GM12878 (cell line): Measurements from ENCODE around the gene ZDHHC18. TPM values are rescaled to one million over a fixed set of nuclear protein-coding genes. Genes with fewer than 3 reads are reported as not detected.

Experiments used
- ATAC-seq: fragments of 200-7000 bp; cut with Tn5 transposase; 3 replicates; pipeline ENCODE4 v1.9.1; 2020; ENCODE audit warnings: mild to moderate bottlenecking, moderate library complexity
- BruUV-seq: library from RNA; stranded (reverse); fragments of 400-500 nt; replicated peaks from 2 replicates; lab custom pipeline; 2021; lab: Mats Ljungman, UMichigan
- CTCF ChIA-PET: fragments of 300-600 bp; sonication (Branson Sonifier 250); formaldehyde crosslinking; extraction: SDS; loops from one replicate; lab custom pipeline; 2021; ENCODE audit warnings: inconsistent platforms; lab: Yijun Ruan, JAX
- POLR2A ChIA-PET: fragments of 350-600 bp; formaldehyde crosslinking; extraction: SDS; loops from one replicate; lab custom pipeline; 2021; ENCODE audit warnings: inconsistent platforms; lab: Charles Lee
- RAD21 ChIA-PET: fragments of 300-600 bp; sonication (Branson Sonifier 250); formaldehyde crosslinking; loops from one replicate; lab custom pipeline; 2023; ENCODE audit warnings: antibody characterized with exemption; ENCODE audit not compliant: unreplicated experiment; lab: Charles Lee
- SMC1A ChIA-PET: fragments of 300-600 bp; sonication (Branson Sonifier 250); formaldehyde crosslinking; loops from one replicate; lab custom pipeline; 2023; ENCODE audit not compliant: unreplicated experiment, uncharacterized antibody; lab: Charles Lee
- DNase-seq: peaks from one replicate; pipeline ENCODE4 v3.0.0-alpha.2; 2011; ENCODE audit warnings: low read depth, low spot score
- FAIRE-seq: peaks from 3 replicates; lab custom pipeline; 2011; peaks lifted over from hg19 to GRCh38; lab: Jason Lieb, UNC
- H2AFZ ChIP-seq: 2 replicates; pipeline ENCODE4 v1.6.0; 2011; ENCODE audit warnings: low read depth, low read length, control low read depth; ENCODE audit not compliant: control insufficient read depth
- H3K27ac ChIP-seq: 2 replicates; pipeline ENCODE4 v1.5.1; 2011; ENCODE audit warnings: control low read depth; ENCODE audit not compliant: control insufficient read depth, insufficient read depth
- H3K27me3 ChIP-seq, 2 experiments: replicated peaks in 1 of 2; 2 replicates each; pipeline versions ENCODE4 v1.6.0 to v1.6.1; 2011; ENCODE audit warnings: low read length in 1 of 2; ENCODE audit not compliant: control insufficient read depth in 2 of 2, insufficient read depth in 2 of 2
- H3K36me3 ChIP-seq, 2 experiments: 2 replicates each; pipeline ENCODE4 v1.5.1; 2011; ENCODE audit warnings: low read length in 1 of 2; ENCODE audit not compliant: control insufficient read depth in 2 of 2, insufficient read depth in 2 of 2
- H3K4me1 ChIP-seq: 2 replicates; pipeline ENCODE4 v1.6.1; 2011; ENCODE audit warnings: mild to moderate bottlenecking, low read length, moderate library complexity, mixed read lengths; ENCODE audit not compliant: control insufficient read depth, insufficient read depth
- H3K4me2 ChIP-seq: 2 replicates; pipeline ENCODE4 v1.6.0; 2011; ENCODE audit warnings: control low read depth; ENCODE audit not compliant: control insufficient read depth, insufficient read depth
- H3K4me3 ChIP-seq: fragments of 200-600 bp; sonication (generic); 2 replicates; pipeline ENCODE4 v1.5.1; 2016
- H3K79me2 ChIP-seq: 2 replicates; pipeline ENCODE4 v1.6.0; 2011; ENCODE audit warnings: low read length; ENCODE audit not compliant: control insufficient read depth, insufficient read depth
- H3K9ac ChIP-seq: 2 replicates; pipeline ENCODE4 v1.8.0; 2011; ENCODE audit warnings: low read length, control low read depth, mixed read lengths; ENCODE audit not compliant: control insufficient read depth, insufficient read depth
- H3K9me3 ChIP-seq: replicated peaks from 3 replicates; pipeline ENCODE4 v1.5.1; 2011; ENCODE audit warnings: mild to moderate bottlenecking, low read length; ENCODE audit not compliant: control insufficient read depth, insufficient read depth
- H4K20me1 ChIP-seq: 2 replicates; pipeline ENCODE4 v1.6.0; 2011; ENCODE audit not compliant: control insufficient read depth, insufficient read depth
- BCL11A ChIP-seq: IDR thresholded peaks from 2 replicates; pipeline ENCODE4 v1.6.1; 2011; ENCODE audit warnings: low read depth, low read length
- HDGF ChIP-seq: fragments of 450-650 bp; IDR thresholded peaks from 2 replicates; pipeline ENCODE4 v1.6.1; 2016; ENCODE audit warnings: antibody characterized with exemption
- LARP7 ChIP-seq: fragments of 450-650 bp; IDR thresholded peaks from 2 replicates; pipeline ENCODE4 v1.6.1; 2017; ENCODE audit warnings: mild to moderate bottlenecking
- MLLT1 ChIP-seq: fragments of 450-650 bp; IDR thresholded peaks from 2 replicates; pipeline ENCODE4 v1.6.1; 2016; ENCODE audit warnings: mild to moderate bottlenecking
- ZNF274 ChIP-seq: IDR thresholded peaks from one replicate; pipeline ENCODE4 v1.8.0; 2011; ENCODE audit not compliant: insufficient read length, insufficient read depth
- ZZZ3 ChIP-seq: IDR thresholded peaks from 2 replicates; pipeline ENCODE4 v1.6.1; 2011; ENCODE audit warnings: low read depth; ENCODE audit not compliant: control insufficient read depth, insufficient read length
- WGBS: methylation state at CpG from one replicate; pipeline ENCODE4 v1.1.6; 2016; ENCODE audit warnings: low lambda C conversion rate; ENCODE audit not compliant: insufficient replicate concordance, insufficient coverage; ENCODE audit errors: missing lambda C conversion rate; 5-methylcytosine and 5-hydroxymethylcytosine counted together
- in situ Hi-C: fragments of 300-500 bp; cut with MboI; formaldehyde crosslinking; loops from 9 replicates; pipeline ENCODE4 v1.14.3; 2018; ENCODE audit warnings: mixed read lengths
- intact Hi-C: fragments of 100-400 bp; cut with micrococcal nuclease; formaldehyde crosslinking; loops from one replicate; pipeline ENCODE4 v1.14.2; 2022; ENCODE audit not compliant: unreplicated experiment
- polyA plus RNA-seq, 11 experiments: library from polyadenylated mRNA; depleted of rRNA in 4 of 11; unstranded in 6 of 11; stranded (reverse) in 5 of 11; fragments of >200 nt; fragmentation: Nextera tagmentation in 4 of 11; fragmentation: Illumina TruSeq in 1 of 11; extraction: Ambion mirVana in 4 of 11; extraction: Trizol in 1 of 11; gene quantifications; 1 replicate in 1 of 11; 2 replicates in 10 of 11; pipeline versions ENCODE4 v1.2.1 to v1.2.3, GENCODE V29; 2011 to 2016; ENCODE audit warnings: inconsistent platforms in 2 of 11, missing spikeins in 2 of 11, low read depth in 1 of 11
- total RNA-seq, 4 experiments: library from RNA; depleted of rRNA in 3 of 4; stranded (reverse); fragments of >200 nt in 3 of 4; fragmentation: Illumina TruSeq in 1 of 4; extraction: Trizol in 1 of 4; gene quantifications; 2 replicates each; pipeline versions ENCODE4 v1.2.1 to v1.2.3, GENCODE V29; 2013 to 2021

ZDHHC18 gene
- total and polyA plus RNA-seq, 10 of the 15 experiments (the other 5 are each of a cell fraction or from before 2014, with no cell fraction given) = 0.40 to 81.2 (median 21.3) TPM

- RAD21 ChIA-PET = interaction anchor here (1.8 to 2.1 kb wide), 2 partner anchors 11 to 37 kb away, joined by 3 to 13 read pairs; no protein-coding TSS in a partner anchor
- H3K4me3 ChIP-seq = peak overlapping the region; percentile 86
- 0% methylated on average over 8 of the region's 17 CpGs for WGBS
- H3K79me2 ChIP-seq = peaks cover 56% of the 10 kb centered on the region
- CTCF ChIA-PET = interaction anchor here (7.3 kb wide), 1 partner anchor 17 kb away, joined by 117 read pairs; no protein-coding TSS in a partner anchor
- H2AFZ ChIP-seq = no peak overlapping the region
- H3K36me3 ChIP-seq = peaks cover 2 to 4% of the 10 kb centered on the region in 2 experiments; a peak in 3 of 4 replicates
- in situ Hi-C loops (loop anchor here (5.0 kb wide), 1 partner anchor 50 kb away; no protein-coding TSS in a partner anchor), intact Hi-C loops (loop anchor here (5.0 kb wide), 1 partner anchor 40 kb away; no protein-coding TSS in a partner anchor)
- DNase-seq = no peak
- H3K4me2 ChIP-seq = peak overlapping the region; percentile 99
- peak overlapping the region; percentile 82 for H3K9ac ChIP-seq
- TF ChIP-seq HDGF (0 out of 2 replicates have a peak, but pooled peaks have one; percentile 27), ZZZ3 (no peak), BCL11A (no peak), ZNF274 (no peak), LARP7 (no peak), MLLT1 (0 out of 2 replicates have a peak, but pooled peaks have one; percentile 31)
- H3K9me3 ChIP-seq = no peaks in the 10 kb centered on the region
- SMC1A ChIA-PET = interaction anchor here (2.2 to 3.9 kb wide), 2 partner anchors 12 to 16 kb away, joined by 16 to 35 read pairs; no protein-coding TSS in a partner anchor
- no peak for FAIRE-seq
- no peaks in the 10 kb centered on the region for H4K20me1 ChIP-seq
- no peak for ATAC-seq
- POLR2A ChIA-PET = interaction anchor here (2.4 kb wide), 1 partner anchor 11 kb away, joined by 16 read pairs; no protein-coding TSS in a partner anchor
- H3K4me1 ChIP-seq = peaks cover 18% of the 10 kb centered on the region
- no TSS peak for BruUV-seq
- H3K27me3 ChIP-seq = no peaks in the 10 kb centered on the region
- peak overlapping the region; percentile 59 for H3K27ac ChIP-seq
Measured at GRCh38 chr1:26827106-26827604, 667 bp downstream of the ZDHHC18 start.
